ENCODE results near the gene FAM219B. TPM values are rescaled to one million over a fixed set of nuclear protein-coding genes. Genes with fewer than 3 reads are reported as not detected.

FAM219B gene
- total RNA-seq, 1 experiment from 2014 or later: 73.7 TPM

- DNase-seq: no peak
- no peak overlapping the region for H3K27ac Mint-ChIP-seq (ENCODE audit: unreplicated experiment)
- H3K36me3 Mint-ChIP-seq (ENCODE audit: insufficient read depth, unreplicated experiment): peaks cover 13% of the 10 kb centered on the region
- no peak overlapping the region for H3K4me3 Mint-ChIP-seq (ENCODE audit: unreplicated experiment)
- intact Hi-C loops (cut with micrococcal nuclease; ENCODE audit: unreplicated experiment): no loop called here
- CTCF ChIA-PET: no interaction called here
- TF ChIP-seq CTCF (IDR thresholded peaks at IDR 0.05; ENCODE audit: insufficient read depth in 1 of 2, low read depth in 1 of 2, low read length in 1 of 2, severe bottlenecking in 1 of 2, unreplicated experiment in 1 of 2): no peak
- peaks cover 9% of the 10 kb centered on the region for H3K9me3 Mint-ChIP-seq (ENCODE audit: unreplicated experiment)
- POLR2A ChIA-PET: no interaction called here
- Histone ChIP-seq H3K4me3 (ENCODE audit: low read depth, low read length) (no peak overlapping the region), H3K9me3 (peaks cover 13% of the 10 kb centered on the region), H3K27me3 (replicated peaks; ENCODE audit: control insufficient read depth, insufficient read depth, low read length) (no peaks in the 10 kb centered on the region), H3K36me3 (ENCODE audit: control insufficient read depth, insufficient read depth, low read length) (no peaks in the 10 kb centered on the region), H3K4me1 (peaks cover 5% of the 10 kb centered on the region; the same call in 1 of the 2 replicates)
- no TSS peak for BruUV-seq (replicated peaks)
- no peaks in the 10 kb centered on the region for H3K27me3 Mint-ChIP-seq (ENCODE audit: insufficient read depth, unreplicated experiment)
- peaks cover 17% of the 10 kb centered on the region for H3K4me1 Mint-ChIP-seq (ENCODE audit: low read depth, unreplicated experiment)
These were observed 21.2 kb downstream of the FAM219B start for GRCh38 chr15:74885461-74885860.

GRCh38 chr15:74884428-74885223 lies 22.0 kb downstream of the FAM219B start:
- Mint-ChIP-seq H3K4me3 (ENCODE audit: unreplicated experiment) (no peak overlapping the region), H3K4me1 (ENCODE audit: low read depth, unreplicated experiment) (peaks cover 15% of the 10 kb centered on the region), H3K9me3 (ENCODE audit: unreplicated experiment) (peaks cover 9% of the 10 kb centered on the region), H3K36me3 (ENCODE audit: insufficient read depth, unreplicated experiment) (peaks cover 5% of the 10 kb centered on the region), H3K27me3 (ENCODE audit: insufficient read depth, unreplicated experiment) (no peaks in the 10 kb centered on the region), H3K27ac (ENCODE audit: unreplicated experiment) (no peak overlapping the region)
- Histone ChIP-seq H3K4me1 (peaks cover 5% of the 10 kb centered on the region; the same call in 1 of the 2 replicates), H3K4me3 (ENCODE audit: low read depth, low read length) (no peak overlapping the region), H3K36me3 (ENCODE audit: control insufficient read depth, insufficient read depth, low read length) (no peaks in the 10 kb centered on the region), H3K9me3 (peaks cover 13% of the 10 kb centered on the region), H3K27me3 (replicated peaks; ENCODE audit: control insufficient read depth, insufficient read depth, low read length) (no peaks in the 10 kb centered on the region)
- ChIA-PET CTCF (no interaction called here), POLR2A (no interaction called here)
- no peak for TF ChIP-seq CTCF (IDR thresholded peaks at IDR 0.05; ENCODE audit: insufficient read depth in 1 of 2, low read depth in 1 of 2, low read length in 1 of 2, severe bottlenecking in 1 of 2, unreplicated experiment in 1 of 2)
- no TSS peak for BruUV-seq (replicated peaks)
- no peak for DNase-seq
- intact Hi-C loops (cut with micrococcal nuclease; ENCODE audit: unreplicated experiment): no loop called here

GRCh38 chr15:74882528-74882927 lies 24.1 kb downstream of the FAM219B start:
- Histone ChIP-seq H3K4me1 (peaks cover 5% of the 10 kb centered on the region; the same call in 1 of the 2 replicates), H3K4me3 (ENCODE audit: low read depth, low read length) (no peak overlapping the region), H3K9me3 (peaks cover 13% of the 10 kb centered on the region), H3K27me3 (replicated peaks; ENCODE audit: control insufficient read depth, insufficient read depth, low read length) (no peaks in the 10 kb centered on the region), H3K36me3 (ENCODE audit: control insufficient read depth, insufficient read depth, low read length) (no peaks in the 10 kb centered on the region)
- H3K27me3 Mint-ChIP-seq (ENCODE audit: insufficient read depth, unreplicated experiment): no peaks in the 10 kb centered on the region
- no peak for TF ChIP-seq CTCF (IDR thresholded peaks at IDR 0.05; ENCODE audit: insufficient read depth in 1 of 2, low read depth in 1 of 2, low read length in 1 of 2, severe bottlenecking in 1 of 2, unreplicated experiment in 1 of 2)
- no TSS peak for BruUV-seq (replicated peaks)
- intact Hi-C loops (cut with micrococcal nuclease; ENCODE audit: unreplicated experiment): no loop called here
- H3K9me3 Mint-ChIP-seq (ENCODE audit: unreplicated experiment): peaks cover 9% of the 10 kb centered on the region
- ChIA-PET POLR2A (no interaction called here), CTCF (interaction anchor here (1.5 kb wide), 1 partner anchor 19 kb away, joined by 4 read pairs; no protein-coding TSS in a partner anchor)
- DNase-seq: no peak
- H3K36me3 Mint-ChIP-seq (ENCODE audit: insufficient read depth, unreplicated experiment): peaks cover 5% of the 10 kb centered on the region
- H3K27ac Mint-ChIP-seq (ENCODE audit: unreplicated experiment): no peak overlapping the region
- H3K4me3 Mint-ChIP-seq (ENCODE audit: unreplicated experiment): no peak overlapping the region
- peaks cover 6% of the 10 kb centered on the region for H3K4me1 Mint-ChIP-seq (ENCODE audit: low read depth, unreplicated experiment)

Data from Caco-2 (cell line).